Heart left ventricle (tissue), 13 donors: Measurements from ENCODE around the gene PDGFD.

ENCODE experiments used
- POLR2A ChIP-seq, 2 donors: fragments of 450-650 bp; IDR thresholded peaks; one replicate each; pipeline ENCODE4 v1.6.1; 2017; ENCODE audit warnings: antibody characterized with exemption in 2 of 2, mild to moderate bottlenecking in 2 of 2, moderate library complexity in 2 of 2
- TF ChIP-seq, protein P1 (sequence below), 12 donors: fragments of 200-600 bp; sonication (generic) in 4 of 12; IDR thresholded peaks; one replicate each; pipeline versions ENCODE4 v1.5.0 to v1.8.0; 2018 to 2022; ENCODE audit warnings: antibody characterized with exemption in 12 of 12, mild to moderate bottlenecking in 5 of 12
- donor health status: ischemic (EF 13 %, LVEDD 7.1; RV severe dilation, severe dysfunction).
- donor health status: DM: no; HTN: yes; CAD: no.
- donor health status: DM: no; HTN: no; CAD: no.
- donor health status: ischemic (EF 25% LVEDD 6.9; RV normal size, moderate dysfunction).
- donor health status: ischemic (EF 25% LVEDD 5.7; RV mildly dilated, moderate dysfunction).
- donor health status: ischemic (EF 35%, LVEDD 5.7; RV mildly dilated, moderate dysfunction).
- donor health status: nonischemic (EF 11% LVEDD 7.7; RV severe dilation, severe dysfunction).
- donor health status: DM: yes; HTN: yes; CAD: no.
- donor health status: PGD.
- donor health status: ischemic (EF 29% LVEDD 5.4; RV normal size, mild dysfunction).
- donor health status: nonischemic (EF 23%, LVEDD 6.1; RV moderate dilation, normal function).

DNA sequence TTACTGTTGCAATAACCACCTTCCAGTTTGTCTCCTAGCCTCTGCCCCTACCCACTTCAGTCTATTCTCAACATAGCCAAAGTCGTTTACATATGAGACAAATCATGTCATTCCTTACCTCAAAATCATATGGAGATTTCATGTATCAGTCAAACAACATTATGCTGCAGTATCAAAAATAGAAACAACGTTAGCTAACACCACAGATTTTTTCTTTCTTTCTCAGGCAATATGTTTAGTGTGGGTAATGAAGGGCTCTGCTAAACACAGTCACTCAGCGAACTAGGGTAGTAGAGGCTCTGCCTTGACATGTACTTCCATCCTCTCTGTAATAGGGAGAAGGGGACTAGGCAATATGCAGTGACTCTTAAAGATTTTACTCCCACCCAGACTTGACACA, 268.8 kb downstream of the PDGFD start:
- TF ChIP-seq, protein P1, sequence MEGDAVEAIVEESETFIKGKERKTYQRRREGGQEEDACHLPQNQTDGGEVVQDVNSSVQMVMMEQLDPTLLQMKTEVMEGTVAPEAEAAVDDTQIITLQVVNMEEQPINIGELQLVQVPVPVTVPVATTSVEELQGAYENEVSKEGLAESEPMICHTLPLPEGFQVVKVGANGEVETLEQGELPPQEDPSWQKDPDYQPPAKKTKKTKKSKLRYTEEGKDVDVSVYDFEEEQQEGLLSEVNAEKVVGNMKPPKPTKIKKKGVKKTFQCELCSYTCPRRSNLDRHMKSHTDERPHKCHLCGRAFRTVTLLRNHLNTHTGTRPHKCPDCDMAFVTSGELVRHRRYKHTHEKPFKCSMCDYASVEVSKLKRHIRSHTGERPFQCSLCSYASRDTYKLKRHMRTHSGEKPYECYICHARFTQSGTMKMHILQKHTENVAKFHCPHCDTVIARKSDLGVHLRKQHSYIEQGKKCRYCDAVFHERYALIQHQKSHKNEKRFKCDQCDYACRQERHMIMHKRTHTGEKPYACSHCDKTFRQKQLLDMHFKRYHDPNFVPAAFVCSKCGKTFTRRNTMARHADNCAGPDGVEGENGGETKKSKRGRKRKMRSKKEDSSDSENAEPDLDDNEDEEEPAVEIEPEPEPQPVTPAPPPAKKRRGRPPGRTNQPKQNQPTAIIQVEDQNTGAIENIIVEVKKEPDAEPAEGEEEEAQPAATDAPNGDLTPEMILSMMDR (IDR thresholded peaks at IDR 0.05) = no peak
- no peak for TF ChIP-seq POLR2A (IDR thresholded peaks at IDR 0.05)
